ENCODE results near the gene TRPM2.
"Not testable (repeated sequence)": the region's sequence is repeated elsewhere in the genome, so short reads cannot be mapped to it uniquely, and the experiment has no call there.

Gene TRPM2

DNA sequence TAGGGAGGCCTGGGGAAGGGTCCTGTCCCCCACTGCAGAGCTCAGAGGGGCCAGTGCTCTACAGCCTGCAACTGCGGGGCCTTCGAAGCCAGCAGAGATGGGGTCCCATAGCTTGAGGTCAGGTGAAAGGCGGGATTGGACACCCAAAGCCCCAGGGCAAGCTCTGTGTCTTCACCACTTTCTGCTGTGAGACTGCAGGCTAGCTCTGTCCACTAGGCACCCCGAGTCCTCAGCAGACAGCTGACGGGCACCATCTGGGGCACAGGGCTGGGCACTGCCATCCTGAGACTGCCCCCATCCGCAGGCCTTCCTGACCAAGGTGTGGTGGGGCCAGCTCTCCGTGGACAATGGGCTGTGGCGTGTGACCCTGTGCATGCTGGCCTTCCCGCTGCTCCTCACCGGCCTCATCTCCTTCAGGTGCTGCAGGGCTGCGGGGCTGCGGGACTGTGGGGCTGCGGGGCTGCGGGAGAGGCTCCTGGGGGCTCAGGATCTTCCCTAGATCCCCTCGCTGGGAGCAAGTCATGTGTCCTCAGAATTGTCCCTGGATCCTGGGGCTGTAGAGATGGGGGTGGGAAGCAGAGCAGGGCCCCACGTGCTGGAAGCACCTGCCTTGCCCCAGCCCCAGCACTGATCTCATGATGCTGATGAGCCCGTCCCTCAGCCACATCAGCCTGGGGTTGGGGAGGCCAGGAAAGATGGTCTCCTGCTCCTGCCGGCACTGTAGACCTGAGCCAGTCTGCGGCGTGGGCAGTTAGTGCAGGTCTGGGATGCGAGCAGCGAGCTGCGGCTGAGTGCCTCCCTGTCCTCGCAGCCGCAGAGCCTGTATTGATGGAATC is 46.8 kb downstream of the TRPM2 start:
- no peak for DNase-seq

DNA sequence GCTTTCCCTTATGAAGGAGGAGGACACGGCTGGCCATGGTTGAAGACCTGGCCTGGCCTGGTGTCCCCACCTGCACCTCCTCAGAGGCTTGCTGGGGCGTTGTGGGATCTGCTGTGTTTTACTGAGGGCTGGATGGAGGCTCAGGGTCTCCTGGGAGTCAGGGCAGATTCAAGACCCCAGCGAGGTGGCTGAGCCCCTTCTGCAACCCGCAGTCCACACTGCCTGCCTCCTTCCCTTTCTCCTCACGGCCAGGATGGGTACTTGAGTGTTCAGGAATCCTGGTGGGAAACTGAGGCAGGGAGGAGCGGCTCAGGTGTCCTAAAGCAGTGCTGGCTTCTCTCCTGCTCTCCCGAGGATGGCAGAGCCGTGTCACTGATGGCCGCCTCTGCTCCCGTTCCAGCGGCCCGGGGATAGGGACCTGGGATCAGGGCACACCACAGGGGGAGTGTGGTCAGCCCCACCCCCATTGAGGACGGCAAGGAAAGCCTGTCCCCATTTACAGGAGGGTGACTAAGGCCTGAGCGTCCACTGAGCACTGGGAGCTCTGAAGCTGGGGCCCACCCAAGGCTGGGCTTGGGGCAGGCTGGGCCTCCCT is 47.5 kb downstream of the TRPM2 start:
- no peak for DNase-seq

DNA sequence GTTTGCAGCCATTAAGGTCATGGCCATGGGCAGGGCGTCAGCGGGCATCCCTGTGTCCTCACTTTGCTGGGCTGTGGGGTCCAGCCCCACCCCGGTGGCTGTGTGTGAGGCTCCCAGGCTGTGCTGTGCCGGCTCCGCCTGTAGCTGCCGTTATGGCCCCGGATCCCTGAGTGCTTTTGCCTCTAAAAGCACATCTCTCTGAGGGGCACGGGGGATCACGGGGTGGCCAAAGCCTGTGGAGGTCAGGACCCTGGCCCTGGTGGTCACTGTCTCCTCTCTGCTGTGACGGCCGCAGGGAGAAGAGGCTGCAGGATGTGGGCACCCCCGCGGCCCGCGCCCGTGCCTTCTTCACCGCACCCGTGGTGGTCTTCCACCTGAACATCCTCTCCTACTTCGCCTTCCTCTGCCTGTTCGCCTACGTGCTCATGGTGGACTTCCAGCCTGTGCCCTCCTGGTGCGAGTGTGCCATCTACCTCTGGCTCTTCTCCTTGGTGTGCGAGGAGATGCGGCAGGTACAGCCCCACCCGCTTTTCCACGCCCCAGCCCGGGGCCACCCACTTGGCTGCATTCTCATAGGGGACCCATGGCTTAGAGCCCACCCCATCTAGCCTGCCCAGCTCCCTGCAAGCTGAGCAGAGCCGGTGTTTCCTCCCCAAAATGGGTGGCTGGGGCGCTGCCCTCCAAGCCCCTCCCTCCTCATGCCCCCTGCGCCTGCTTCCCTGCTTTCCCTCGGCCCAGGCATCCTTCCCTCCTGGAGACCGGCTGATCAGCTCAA is 48.2 kb downstream of the TRPM2 start:
- no peak for DNase-seq

DNA sequence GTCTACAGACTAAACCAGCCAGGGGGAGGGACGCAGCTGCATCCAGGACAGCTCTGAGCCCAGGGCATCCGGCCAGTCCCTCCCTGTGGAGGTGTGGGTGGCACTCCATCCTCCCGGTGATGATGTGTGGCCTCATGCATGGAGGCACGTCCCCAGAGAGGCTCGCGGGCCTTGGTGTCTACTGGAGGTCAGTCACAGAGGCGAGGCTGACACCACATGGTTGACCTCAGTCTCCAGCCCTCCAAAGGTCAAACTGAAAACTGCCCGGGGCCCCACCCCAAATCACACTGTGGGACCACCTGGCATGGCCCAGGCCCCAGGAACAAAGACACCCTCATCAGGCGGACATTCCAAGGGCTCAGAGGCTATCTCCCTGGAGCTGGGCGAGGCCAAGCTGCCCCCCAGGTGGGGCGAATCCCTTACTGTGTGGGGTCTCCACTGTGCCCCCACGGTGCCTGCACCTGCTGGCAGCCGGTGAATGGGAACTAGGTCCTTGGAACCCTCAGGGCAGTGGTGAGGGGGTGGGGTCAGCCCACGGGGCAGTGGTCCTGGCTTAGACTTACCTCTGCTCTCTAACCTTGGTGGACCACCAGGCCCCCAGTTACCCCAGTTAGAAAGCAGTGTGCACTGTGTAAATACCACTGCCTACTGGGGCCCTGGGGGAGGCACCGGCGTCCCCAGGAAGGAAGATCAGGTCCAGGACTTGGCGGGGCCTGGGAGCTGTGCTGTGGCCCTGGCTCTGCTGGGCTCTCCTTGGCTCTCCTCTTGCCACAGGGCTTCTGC is 49.1 kb downstream of the TRPM2 start:
- DNase-seq = no peak

DNA sequence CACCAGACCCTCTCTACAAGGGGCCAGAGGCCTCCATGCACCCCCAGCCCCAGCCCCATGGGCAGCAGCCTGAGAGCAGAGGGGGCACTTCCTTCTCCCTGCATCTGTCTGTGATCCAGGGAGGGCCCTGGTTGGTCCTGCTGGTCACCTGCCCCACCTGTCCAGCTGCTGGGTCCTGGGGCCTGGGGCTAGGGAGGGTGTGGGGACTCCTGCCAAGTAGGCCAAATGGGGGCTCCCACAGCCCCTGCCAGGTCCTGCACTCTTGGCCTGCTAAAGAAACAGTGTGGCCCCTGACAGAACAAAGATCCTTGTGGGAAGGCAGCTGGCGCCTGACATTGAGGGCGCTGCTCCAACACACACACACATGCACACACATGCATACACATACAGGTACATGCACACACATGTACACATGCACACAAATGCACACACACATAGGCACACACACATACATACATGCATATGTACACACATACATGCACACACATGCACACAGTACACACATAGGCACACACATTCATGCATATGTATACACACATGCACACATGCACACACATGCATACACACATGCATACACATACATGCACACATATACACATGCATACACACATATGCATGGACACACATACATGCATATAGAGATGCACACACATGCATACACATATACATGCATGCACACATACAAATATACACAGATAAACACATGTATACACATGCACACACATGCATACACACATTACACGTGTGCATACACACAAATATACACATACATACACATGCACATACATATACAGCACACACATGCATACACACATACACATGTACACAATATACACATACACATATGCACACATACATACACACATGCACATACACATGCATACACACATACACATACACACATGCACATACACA is 49.9 kb downstream of the TRPM2 start:
- no peak for DNase-seq

DNA sequence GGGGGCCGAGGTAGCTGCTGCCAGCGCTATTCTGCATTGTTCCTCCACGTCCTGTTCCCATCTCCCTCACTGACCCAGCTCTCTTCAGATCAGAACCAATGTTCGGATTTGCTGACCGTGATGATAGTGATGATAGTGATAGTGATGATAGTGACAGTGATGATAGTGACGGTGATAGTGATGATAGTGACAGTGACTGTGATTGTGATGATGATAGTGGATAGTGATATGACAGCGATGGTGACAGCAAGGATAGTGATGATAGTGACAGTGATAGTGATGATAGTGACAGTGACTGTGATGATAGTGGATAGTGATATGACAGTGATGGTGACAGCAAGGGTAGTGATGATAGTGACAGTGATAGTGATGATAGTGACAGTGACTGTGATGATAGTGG is 51.1 kb downstream of the TRPM2 start:
- not testable (repeated sequence) for DNase-seq

DNA sequence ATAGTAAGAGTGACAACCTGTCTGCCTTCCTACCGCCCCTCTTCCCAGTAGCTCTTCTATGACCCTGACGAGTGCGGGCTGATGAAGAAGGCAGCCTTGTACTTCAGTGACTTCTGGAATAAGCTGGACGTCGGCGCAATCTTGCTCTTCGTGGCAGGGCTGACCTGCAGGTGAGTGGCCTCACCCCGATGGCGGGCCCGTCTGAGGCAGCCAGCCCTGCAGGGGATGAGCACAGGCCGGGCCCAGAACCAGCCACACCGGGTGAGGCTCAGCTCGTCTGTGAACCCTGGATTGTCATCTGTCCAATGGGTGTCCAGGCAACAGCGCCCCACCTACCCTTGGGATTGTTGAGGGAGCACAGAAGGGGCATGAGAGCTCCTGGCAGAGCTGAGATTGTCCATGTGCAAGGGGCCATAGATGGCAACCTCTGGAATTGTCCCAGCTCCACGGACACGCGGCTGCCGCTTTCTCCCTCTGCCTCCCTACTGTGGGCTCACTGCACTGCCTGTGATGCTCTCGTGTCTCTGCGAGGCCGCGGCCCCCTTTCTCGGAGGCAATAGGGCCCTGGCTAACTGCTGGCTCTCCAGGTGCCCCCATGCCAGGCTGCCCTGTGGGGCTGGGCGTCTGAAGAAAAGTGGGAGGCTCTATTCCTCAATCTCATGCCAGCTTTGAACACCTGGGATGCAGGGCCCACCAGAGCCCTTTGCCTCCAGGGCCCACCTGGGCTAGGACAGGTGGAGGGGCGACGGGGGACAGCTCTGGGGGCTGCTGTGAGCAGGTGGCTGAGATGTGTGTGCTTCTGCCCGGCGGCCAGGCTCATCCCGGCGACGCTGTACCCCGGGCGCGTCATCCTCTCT is 51.9 kb downstream of the TRPM2 start:
- no peak for DNase-seq

DNA sequence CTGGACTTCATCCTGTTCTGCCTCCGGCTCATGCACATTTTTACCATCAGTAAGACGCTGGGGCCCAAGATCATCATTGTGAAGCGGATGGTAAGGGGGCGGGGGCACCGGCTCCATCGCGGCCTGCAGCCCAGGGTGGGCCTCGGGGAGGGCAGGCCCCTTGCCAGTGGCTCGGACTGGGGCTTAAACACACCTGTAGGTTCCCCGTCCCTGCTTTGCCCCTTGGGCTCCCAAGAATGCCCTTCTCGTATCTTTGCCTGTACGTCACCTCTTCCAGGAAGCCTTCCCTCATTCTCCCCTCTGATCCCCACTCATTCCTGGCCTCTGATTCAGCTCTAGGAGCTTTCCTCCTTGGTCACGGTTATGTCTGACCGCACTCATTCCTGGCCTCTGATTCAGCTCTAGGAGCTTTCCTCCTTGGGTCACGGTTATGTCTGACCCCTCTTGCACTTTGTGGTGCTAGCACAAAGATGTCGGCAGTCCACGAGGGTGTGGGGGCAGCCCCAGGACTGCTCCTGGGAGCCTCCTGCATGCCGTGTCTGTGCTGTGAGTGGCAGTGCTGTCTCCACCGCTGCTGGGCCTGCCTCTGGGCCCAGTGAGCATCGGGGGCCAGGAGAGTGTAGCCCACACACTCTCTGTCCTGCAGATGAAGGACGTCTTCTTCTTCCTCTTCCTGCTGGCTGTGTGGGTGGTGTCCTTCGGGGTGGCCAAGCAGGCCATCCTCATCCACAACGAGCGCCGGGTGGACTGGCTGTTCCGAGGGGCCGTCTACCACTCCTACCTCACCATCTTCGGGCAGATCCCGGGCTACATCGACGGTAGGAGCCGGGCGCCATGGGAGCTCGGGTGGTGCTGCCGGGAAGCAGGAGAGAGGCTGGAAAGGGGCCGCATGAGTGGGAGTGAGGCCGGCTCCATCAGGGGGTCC is 52.8 kb downstream of the TRPM2 start:
- no peak for DNase-seq

DNA sequence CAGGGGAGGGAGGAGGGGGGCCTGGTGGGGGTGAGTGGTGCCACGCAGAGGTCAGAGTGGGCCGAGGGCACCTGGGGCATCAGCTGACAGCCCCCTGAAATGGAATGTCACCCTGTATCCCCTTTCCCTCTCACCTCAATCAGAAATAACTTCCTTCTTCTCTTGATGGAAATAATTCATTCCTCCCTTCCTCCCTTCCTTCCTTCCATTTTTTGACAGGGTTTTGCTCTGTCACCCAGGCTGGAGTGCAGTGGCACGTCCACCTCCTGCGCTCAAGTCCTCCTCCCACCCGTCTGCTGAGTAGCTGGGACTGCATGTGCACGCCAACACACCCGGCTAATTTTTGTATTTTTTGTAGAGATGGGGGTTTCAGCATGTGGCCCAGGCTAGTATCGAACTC is 53.5 kb downstream of the TRPM2 start:
- DNase-seq = no peak

DNA sequence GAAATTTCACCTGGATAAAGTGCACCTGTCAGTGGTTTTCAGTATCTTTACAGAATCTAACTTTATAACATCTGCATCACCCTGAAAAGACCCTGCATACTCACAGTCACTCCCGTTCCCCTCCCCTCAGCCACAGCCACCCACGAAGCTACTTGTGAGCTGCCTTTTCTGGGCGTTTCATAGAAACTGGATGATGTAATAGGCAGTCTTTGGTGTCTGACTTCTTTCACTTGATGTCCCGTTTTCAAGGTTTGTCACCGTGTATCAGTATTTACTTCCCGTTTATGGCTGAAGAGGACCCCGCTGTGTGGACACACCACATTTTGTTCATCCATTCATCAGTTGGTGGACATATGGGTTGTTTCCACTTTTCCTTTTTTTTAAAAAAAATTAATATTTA is 54.1 kb downstream of the TRPM2 start:
- DNase-seq = peak; percentile 63

DNA sequence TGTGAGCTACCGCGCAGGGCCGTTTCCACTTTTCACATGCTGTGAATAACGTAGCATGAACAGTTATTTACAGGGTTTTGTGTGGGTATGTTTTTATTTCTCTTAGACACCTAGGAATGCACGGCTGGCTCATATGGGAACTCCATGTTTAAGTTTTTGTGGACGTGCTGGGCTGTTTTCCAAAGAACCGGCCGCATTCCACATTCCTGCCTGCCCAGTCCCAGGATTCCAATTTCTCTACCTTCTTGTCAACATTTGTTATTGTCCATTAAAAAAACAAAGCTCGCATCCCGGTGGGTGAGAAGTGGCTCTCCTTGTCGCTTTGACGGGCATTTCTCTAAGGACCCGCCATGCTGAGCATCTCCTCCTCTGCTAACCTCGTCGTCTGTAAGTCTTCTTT is 54.8 kb downstream of the TRPM2 start:
- DNase-seq = no peak

DNA sequence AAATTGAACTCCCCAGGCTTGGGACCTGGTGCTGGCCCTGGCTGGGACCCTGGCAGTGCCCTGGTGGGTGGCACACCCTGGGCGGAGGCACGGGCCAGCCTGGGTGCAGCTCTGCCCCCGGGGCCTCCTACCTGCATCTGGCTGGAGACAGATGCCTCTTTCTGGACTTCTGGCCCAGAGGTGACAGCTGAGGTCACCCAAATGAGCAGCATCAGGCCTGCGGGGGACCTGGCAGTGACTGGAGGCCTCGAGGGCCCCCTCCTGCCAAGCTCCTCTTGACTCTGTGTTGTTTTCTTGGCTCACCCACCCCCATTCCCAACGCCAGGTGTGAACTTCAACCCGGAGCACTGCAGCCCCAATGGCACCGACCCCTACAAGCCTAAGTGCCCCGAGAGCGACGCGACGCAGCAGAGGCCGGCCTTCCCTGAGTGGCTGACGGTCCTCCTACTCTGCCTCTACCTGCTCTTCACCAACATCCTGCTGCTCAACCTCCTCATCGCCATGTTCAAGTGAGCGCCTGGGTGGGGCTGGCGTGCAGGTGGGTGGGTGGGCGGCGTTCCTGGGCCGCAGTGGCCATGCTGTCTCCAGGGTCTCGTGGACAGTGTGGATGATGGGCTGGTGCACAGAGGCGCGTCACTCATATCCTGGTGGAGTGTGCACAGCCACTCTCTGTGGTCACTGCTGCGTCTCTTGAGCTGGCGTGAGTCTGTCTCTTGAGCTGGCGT is 60.3 kb downstream of the TRPM2 start:
- no peak for DNase-seq

DNA sequence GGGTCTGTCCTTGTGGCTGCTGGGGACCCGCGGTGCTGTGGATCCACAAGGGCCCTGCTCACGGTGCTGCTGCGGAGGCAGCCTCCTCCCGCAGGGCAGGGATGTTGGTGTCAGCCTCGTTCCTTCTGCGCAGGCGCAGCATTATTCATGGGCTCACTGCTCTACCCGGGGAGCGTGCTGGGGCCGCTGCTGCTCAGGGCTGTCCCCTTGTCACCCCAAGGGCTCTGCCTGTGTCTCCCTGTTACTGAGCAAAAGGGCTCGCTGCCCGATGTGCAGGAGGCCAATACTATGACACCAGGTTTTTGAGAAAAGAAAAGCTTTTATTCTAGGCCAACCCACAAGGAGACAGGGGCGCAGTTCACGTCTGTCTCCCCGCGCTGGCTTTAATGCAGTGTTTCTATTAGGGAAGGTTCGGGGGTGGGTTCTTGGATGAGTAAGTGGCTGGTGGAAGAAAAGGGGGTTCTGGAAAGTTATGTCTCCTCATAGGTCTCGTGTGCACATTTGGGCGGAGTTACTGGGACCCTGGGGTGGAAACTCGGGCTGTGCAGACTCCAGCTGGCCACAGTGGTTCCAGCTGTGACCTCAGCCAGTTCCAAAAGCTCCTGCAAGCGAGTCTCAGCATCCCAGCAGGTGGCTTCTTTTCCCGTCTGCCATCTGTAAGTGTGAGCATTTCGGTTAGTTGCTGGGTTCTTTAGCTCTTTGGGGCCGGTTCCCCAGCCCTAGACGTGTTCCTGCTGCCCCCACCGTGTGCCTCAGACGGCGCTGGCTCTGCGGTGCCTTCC is 61.1 kb downstream of the TRPM2 start:
- no peak for DNase-seq

DNA sequence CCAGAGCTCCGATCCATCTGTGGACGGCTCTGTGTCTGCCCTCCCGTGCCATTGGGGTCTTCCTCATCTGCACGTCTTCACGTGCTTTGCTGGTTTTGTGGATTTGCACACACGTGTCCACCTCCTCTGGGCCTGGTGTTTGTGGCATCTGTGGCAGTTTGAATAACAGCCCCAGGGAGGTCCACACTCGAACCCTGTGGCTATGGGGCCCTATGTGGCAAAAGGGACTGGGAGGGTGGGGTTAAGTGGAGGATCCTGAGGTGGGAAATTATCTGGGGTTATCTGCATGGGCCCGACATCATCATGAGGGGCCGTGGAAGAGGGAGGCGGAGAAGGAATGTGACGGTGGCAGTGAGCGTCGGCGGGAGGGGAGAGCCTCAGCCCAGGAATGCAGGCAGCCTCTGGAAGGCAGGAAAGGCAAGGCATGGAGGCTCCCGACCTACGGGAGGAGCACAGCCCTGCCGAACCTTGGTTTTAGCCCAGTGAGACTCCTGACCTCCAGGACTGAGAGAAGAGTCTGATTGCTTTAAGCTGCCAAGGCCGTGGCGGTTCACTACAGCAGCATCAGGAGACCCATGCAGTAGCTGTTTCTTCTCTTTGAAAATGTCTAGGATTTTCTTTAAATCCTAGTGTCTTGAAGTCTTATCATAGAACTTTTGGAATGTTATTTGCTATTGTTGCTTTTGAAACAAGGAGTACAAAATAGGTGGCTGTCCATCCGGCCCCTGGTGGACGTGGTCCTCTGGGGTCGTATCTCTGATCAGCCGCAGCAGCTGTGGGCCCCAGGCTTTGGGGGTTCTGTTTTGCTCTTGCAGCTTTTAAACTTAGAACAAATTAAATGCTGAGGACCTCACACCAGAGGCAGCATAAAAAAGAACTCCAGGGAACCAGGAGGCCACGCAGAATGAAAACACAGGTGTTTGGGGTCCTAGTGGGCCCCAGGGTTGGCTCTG is 61.9 kb downstream of the TRPM2 start:
- no peak for DNase-seq

DNA sequence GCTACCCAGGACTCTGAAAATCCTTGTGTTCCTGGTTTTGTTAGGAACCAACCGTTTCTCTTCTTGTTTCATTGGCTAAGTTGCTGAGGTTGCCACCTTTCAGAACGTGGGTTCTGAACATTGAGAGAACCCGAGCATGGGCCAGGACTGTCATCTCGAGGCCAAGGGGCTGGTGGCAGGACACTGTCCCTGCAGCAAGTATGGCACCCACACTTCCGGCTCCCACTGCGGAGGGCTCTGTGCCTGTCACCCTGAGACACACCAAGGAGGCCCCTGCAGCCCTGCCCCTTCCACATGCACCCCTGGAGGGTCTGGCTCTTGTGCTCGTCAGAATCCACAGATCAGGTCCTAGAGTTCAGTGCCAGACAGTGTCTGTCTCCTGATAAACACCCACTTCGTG is 62.8 kb downstream of the TRPM2 start:
- no peak for DNase-seq

DNA sequence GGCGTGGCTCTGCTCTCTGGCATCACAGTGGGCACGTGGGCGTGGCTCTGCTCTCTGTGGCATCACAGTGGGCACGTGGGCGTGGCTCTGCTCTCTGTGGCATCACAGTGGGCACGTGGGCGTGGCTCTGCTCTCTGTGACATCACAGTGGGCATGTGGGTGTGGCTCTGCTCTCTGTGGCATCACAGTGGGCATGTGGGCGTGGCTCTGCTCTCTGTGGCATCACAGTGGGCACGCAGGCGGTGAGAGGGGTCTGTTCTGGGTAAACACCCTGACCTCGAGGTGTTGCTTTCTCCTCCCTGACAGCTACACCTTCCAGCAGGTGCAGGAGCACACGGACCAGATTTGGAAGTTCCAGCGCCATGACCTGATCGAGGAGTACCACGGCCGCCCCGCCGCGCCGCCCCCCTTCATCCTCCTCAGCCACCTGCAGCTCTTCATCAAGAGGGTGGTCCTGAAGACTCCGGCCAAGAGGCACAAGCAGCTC is 64.2 kb downstream of the TRPM2 start:
- not testable (repeated sequence) for DNase-seq
